DLD1 (cell line): ENCODE data around the gene ARSJ.

ENCODE experiments used
- in situ Hi-C: cut with HindIII; loops from 2 replicates; pipeline ENCODE4 v1.10.0; 2017; ENCODE audit warnings: low sequenced_read_pairs

The ARSJ gene

GRCh38 chr4:113904877-113905276 is 74.6 kb downstream of the ARSJ start:
- in situ Hi-C loops = no loop called here

GRCh38 chr4:113901994-113902787 is 77.3 kb downstream of the ARSJ start:
- in situ Hi-C loops = no loop called here

- in situ Hi-C loops = no loop called here
Measured at GRCh38 chr4:113899271-113900070, 80.0 kb downstream of the ARSJ start.

GRCh38 chr4:113893546-113893945 is 85.9 kb downstream of the ARSJ start:
- in situ Hi-C loops = no loop called here

GRCh38 chr4:113888006-113888405 is 91.4 kb downstream of the ARSJ start:
- in situ Hi-C loops = no loop called here

- in situ Hi-C loops = no loop called here
Measured at GRCh38 chr4:113885291-113885690, 94.2 kb downstream of the ARSJ start.

GRCh38 chr4:113884655-113885054 is 94.8 kb downstream of the ARSJ start:
- in situ Hi-C loops = no loop called here

- in situ Hi-C loops = no loop called here
Measured at GRCh38 chr4:113882668-113883067, 96.8 kb downstream of the ARSJ start.

- in situ Hi-C loops = no loop called here
Measured at GRCh38 chr4:113881256-113881655, 98.2 kb downstream of the ARSJ start.

- in situ Hi-C loops = no loop called here
Measured at GRCh38 chr4:113880240-113881028, 99.0 kb downstream of the ARSJ start.

GRCh38 chr4:113878668-113879067 is 100.8 kb downstream of the ARSJ start:
- in situ Hi-C loops = no loop called here

- in situ Hi-C loops = no loop called here
Measured at GRCh38 chr4:113874480-113874879, 105.0 kb downstream of the ARSJ start.

GRCh38 chr4:113873508-113873907 is 105.9 kb downstream of the ARSJ start:
- in situ Hi-C loops = no loop called here

GRCh38 chr4:113872426-113873260 is 106.8 kb downstream of the ARSJ start:
- in situ Hi-C loops = no loop called here

GRCh38 chr4:113871080-113871479 is 108.4 kb downstream of the ARSJ start:
- in situ Hi-C loops = no loop called here

GRCh38 chr4:113869743-113870375 is 109.6 kb downstream of the ARSJ start:
- in situ Hi-C loops = no loop called here

GRCh38 chr4:113866611-113867010 is 112.8 kb downstream of the ARSJ start:
- in situ Hi-C loops = no loop called here

- in situ Hi-C loops = no loop called here
Measured at GRCh38 chr4:113858924-113859323, 120.5 kb downstream of the ARSJ start.

GRCh38 chr4:113851816-113852215 is 127.6 kb downstream of the ARSJ start:
- in situ Hi-C loops = no loop called here
